RWPE2 (cell line): ENCODE data around the gene NDUFB5.
"Not testable (repeated sequence)": the region's sequence is repeated elsewhere in the genome, so short reads cannot be mapped to it uniquely, and the experiment has no call there.

ENCODE experiments used
- ATAC-seq: fragments of 200-7000 bp; cut with Tn5 transposase; 3 replicates; pipeline ENCODE4 v1.9.1; 2021; ENCODE audit warnings: low read depth
- DNase-seq: peaks from one replicate; pipeline ENCODE4 v3.0.0-alpha.2; 2020; ENCODE audit warnings: low spot score
- H3K27ac ChIP-seq: fragments of 450-650 bp; 2 replicates; pipeline ENCODE4 v1.5.1; 2017; ENCODE audit warnings: mild to moderate bottlenecking; ENCODE audit not compliant: poor library complexity, severe bottlenecking
- H3K27me3 ChIP-seq: fragments of 250-450 bp; sonication (Bioruptor Pico); 2 replicates; pipeline ENCODE4 v1.5.1; 2021; ENCODE audit warnings: mild to moderate bottlenecking, moderate library complexity; ENCODE audit not compliant: insufficient read depth, poor library complexity, severe bottlenecking
- H3K36me3 ChIP-seq: fragments of 250-450 bp; sonication (Bioruptor Pico); 2 replicates; pipeline ENCODE4 v1.5.1; 2020; ENCODE audit warnings: low read depth, mild to moderate bottlenecking, moderate library complexity
- H3K4me1 ChIP-seq: fragments of 250-450 bp; sonication (Bioruptor Pico); 2 replicates; pipeline ENCODE4 v1.5.1; 2021; ENCODE audit warnings: mild to moderate bottlenecking, moderate library complexity; ENCODE audit not compliant: insufficient read depth, poor library complexity, severe bottlenecking
- H3K4me3 ChIP-seq: fragments of 250-450 bp; sonication (Bioruptor Pico); 2 replicates; pipeline ENCODE4 v1.5.1; 2021; ENCODE audit warnings: mild to moderate bottlenecking, moderate library complexity; ENCODE audit not compliant: severe bottlenecking
- H3K9me3 ChIP-seq: fragments of 250-450 bp; sonication (Bioruptor Pico); 2 replicates; pipeline ENCODE4 v1.5.1; 2021; ENCODE audit warnings: mild to moderate bottlenecking, moderate library complexity; ENCODE audit not compliant: severe bottlenecking
- TF ChIP-seq, protein P1 (sequence below): fragments of 450-650 bp; IDR thresholded peaks from one replicate; pipeline ENCODE4 v1.5.1; 2017; ENCODE audit warnings: mild to moderate bottlenecking, moderate library complexity; ENCODE audit not compliant: poor library complexity, severe bottlenecking

NDUFB5 gene

DNA sequence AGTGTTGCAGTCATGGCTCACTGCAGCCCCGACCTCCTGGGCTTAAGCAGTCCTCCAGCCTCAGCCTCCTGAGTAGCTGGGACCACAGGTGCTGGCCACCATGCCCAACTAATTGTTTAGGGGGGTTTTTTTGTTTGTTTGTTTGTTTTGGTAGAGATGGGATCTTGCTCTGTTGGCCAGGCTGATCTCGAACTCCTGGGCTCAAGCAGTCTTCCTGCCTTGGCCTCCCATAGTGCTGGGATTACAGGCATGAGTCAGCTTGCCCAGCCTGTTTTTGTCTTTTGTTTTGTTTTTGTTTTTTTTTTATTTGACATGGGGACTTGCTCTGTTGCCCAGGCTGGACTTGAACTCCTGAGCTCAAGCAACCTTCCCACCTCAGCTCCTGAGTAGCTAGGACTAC, 17.4 kb downstream of the NDUFB5 start:
- Histone ChIP-seq H3K4me1 (no peaks in the 10 kb centered on the region), H3K36me3 (peaks cover 78% of the 10 kb centered on the region), H3K4me3 (no peak overlapping the region), H3K9me3 (no peaks in the 10 kb centered on the region), H3K27ac (no peak overlapping the region), H3K27me3 (no peaks in the 10 kb centered on the region)
- TF ChIP-seq, protein P1, sequence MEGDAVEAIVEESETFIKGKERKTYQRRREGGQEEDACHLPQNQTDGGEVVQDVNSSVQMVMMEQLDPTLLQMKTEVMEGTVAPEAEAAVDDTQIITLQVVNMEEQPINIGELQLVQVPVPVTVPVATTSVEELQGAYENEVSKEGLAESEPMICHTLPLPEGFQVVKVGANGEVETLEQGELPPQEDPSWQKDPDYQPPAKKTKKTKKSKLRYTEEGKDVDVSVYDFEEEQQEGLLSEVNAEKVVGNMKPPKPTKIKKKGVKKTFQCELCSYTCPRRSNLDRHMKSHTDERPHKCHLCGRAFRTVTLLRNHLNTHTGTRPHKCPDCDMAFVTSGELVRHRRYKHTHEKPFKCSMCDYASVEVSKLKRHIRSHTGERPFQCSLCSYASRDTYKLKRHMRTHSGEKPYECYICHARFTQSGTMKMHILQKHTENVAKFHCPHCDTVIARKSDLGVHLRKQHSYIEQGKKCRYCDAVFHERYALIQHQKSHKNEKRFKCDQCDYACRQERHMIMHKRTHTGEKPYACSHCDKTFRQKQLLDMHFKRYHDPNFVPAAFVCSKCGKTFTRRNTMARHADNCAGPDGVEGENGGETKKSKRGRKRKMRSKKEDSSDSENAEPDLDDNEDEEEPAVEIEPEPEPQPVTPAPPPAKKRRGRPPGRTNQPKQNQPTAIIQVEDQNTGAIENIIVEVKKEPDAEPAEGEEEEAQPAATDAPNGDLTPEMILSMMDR: no peak
- ATAC-seq (no peak), DNase-seq (no peak)

DNA sequence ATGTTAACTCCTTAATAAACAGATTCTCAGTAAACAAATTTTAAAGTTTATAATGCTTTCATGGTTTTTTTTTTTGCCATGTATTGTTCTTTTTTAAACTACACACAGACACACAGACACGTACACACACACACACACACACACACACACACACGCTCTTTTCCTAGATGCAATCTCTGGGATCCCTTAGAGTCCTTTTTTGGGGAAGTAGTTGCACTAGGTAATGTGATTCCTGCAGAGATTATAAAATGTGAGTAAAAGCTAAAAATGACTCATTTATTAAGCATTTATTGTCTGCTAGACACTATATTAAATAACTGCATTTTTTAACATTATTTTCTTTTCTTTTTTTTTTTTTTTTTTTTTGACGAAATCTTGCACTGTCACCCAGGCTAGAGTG, 19.9 kb downstream of the NDUFB5 start:
- DNase-seq (no peak), ATAC-seq (no peak)
- H3K4me3 ChIP-seq: no peak overlapping the region
- H3K36me3 ChIP-seq: peaks cover 54% of the 10 kb centered on the region
- H3K4me1 ChIP-seq: no peaks in the 10 kb centered on the region
- no peak overlapping the region for H3K27ac ChIP-seq
- no peaks in the 10 kb centered on the region for H3K27me3 ChIP-seq
- H3K9me3 ChIP-seq: no peaks in the 10 kb centered on the region
- TF ChIP-seq, protein P1: no peak

DNA sequence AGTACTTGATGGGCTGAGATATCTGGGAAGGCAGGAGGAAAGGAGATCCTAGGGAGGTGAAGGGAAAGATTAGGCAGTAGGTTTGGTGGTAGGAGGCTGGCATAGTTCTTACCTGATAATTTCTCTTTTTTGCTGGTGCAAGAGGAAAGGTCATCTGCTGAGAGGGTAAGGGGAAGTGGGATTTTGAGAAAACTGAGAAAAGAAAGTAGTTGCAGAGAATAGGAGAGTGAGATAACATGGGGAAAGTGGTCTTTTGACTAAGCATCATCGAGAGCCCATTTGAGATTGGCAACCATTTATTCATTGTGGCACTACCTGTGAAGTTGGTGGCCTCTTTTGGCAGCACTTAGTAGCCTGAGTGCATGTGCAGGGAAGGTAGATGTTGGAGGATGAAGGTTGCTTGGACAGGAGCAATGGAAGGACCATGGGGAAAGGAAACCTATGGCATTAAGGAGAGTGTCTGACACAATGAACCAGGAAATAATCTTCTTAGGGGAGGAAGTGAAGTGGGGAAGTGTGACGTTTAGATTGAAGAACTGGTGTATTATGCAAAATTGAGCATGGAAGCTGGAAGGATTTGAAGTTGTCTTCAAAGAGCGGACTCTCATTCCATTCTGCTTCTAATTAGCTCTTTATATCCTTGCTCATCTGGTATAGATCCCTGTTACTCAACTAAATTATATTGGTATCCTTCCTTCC, 26.3 kb downstream of the NDUFB5 start:
- TF ChIP-seq, protein P1: no peak
- DNase-seq (no peak), ATAC-seq (no peak)
- Histone ChIP-seq H3K9me3 (no peaks in the 10 kb centered on the region), H3K36me3 (no peaks in the 10 kb centered on the region), H3K27me3 (no peaks in the 10 kb centered on the region), H3K4me3 (no peak overlapping the region), H3K27ac (no peak overlapping the region), H3K4me1 (no peaks in the 10 kb centered on the region)

DNA sequence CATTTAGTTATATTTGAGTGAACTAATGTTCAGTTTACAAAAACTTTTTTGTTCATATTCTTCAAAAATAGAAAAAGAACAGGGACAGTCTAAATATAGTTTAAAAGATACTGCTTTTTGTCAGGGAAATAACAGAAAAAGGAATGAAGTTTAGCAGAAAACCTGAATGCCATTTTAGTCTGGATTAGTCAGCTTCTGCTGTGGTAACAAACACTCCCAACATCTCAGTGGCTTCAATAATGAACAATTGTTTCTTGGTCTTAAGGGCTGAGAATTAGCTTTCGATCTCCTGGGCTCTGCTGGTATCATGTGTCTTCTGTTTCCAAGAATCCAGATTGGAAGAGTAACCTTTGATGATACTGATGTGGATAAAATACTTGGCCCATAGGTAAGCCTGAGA, 35.9 kb downstream of the NDUFB5 start:
- Histone ChIP-seq H3K9me3 (no peaks in the 10 kb centered on the region), H3K27ac (no peak overlapping the region), H3K27me3 (no peaks in the 10 kb centered on the region), H3K4me3 (no peak overlapping the region), H3K36me3 (no peaks in the 10 kb centered on the region), H3K4me1 (no peaks in the 10 kb centered on the region)
- TF ChIP-seq, protein P1: no peak
- ATAC-seq: no peak
- no peak for DNase-seq

DNA sequence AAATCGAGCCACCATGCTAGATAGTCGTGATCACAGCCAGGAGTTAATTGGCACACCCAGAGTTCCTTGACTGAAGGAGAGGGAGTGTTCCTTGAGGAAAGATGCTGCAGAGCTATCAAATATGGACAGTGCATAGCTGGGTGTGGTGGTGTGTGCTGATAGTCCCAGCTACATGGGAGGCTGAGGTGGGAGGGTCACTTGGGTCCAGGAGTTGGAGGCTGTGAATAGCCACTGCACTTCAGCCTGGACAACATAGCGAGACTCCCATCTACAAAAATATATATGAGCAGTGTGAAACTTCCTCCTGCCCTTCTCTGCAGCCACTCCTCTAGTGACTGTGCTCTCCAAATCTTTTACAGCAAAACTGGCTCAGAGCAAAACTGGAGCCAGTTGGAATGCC, 38.3 kb downstream of the NDUFB5 start:
- Histone ChIP-seq H3K36me3 (no peaks in the 10 kb centered on the region), H3K27me3 (no peaks in the 10 kb centered on the region), H3K4me1 (no peaks in the 10 kb centered on the region), H3K27ac (no peak overlapping the region), H3K9me3 (no peaks in the 10 kb centered on the region), H3K4me3 (no peak overlapping the region)
- ATAC-seq (no peak), DNase-seq (no peak)
- TF ChIP-seq, protein P1: no peak

DNA sequence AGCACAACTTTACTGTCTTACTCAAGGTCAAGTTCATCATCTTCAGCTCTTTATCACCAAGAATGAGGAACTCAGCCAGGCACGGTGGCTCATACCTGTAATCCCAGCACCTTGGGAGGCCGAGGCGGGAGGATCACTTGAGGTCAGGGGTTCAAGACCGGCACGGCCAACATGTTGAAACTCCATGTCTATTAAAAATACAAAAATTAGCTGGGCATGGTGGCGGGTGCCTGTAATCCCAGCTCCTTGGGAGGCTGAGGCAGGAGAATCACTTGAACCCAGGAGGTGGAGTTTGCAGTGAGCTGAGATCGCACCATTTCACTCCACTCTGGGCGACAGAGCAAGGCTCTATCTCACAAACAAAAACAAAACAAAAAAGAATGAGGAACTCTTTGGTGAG, 39.2 kb downstream of the NDUFB5 start:
- ATAC-seq, H3K27ac ChIP-seq: not testable (repeated sequence)

More for the DNA sequence above, 39.2 kb downstream of the NDUFB5 start:
- H3K27me3 ChIP-seq, H3K4me3 ChIP-seq, H3K4me1 ChIP-seq, DNase-seq, H3K36me3 ChIP-seq, H3K9me3 ChIP-seq: not testable (repeated sequence)
